ENCODE data around the gene EBPL. TPM values are rescaled to one million over a fixed set of nuclear protein-coding genes. Genes with fewer than 3 reads are reported as not detected.

EBPL gene
- total RNA-seq, 2 experiments from 2014 or later, result 27.5 to 28.1 TPM

DNA sequence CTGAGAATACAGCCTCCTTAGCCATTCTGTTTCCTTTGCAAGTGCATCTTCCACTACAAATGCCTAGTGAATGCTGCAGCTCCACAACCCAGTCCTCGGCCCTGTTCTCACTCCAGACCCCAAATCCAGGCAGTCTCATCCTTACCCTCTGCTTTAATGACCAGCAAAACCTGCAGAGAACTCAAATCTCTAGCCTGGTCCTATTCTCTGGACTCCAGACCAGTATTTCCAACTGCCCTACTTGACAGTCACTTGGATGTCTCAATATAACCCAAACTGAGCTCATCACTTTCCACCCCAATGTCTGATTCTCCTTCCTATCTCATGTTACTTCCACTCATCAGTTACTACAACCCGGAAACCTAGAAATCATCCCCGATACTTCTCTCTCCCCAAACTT is 2.6 kb upstream of the EBPL start:
- H3K4me1 Mint-ChIP-seq, result peaks cover 18% of the 10 kb centered on the region
- POLR2A ChIA-PET, result no interaction called here
- no peak overlapping the region for H3K4me3 Mint-ChIP-seq
- no peak overlapping the region for H3K27ac Mint-ChIP-seq
- no peaks in the 10 kb centered on the region for H3K9me3 Mint-ChIP-seq
- no peaks in the 10 kb centered on the region for H3K27me3 Mint-ChIP-seq
- CTCF ChIA-PET, result interaction anchor here (1.4 to 2.4 kb wide), 2 partner anchors 23 to 97 kb away, joined by 3 to 6 read pairs; no protein-coding TSS in a partner anchor
- DNase-seq, result no peak
- peaks cover 9% of the 10 kb centered on the region for H3K36me3 Mint-ChIP-seq (ENCODE audit: low read depth)

- Mint-ChIP-seq H3K4me3 (no peak overlapping the region), H3K27me3 (no peaks in the 10 kb centered on the region), H3K27ac (no peak overlapping the region), H3K4me1 (peaks cover 20% of the 10 kb centered on the region), H3K9me3 (no peaks in the 10 kb centered on the region), H3K36me3 (ENCODE audit: low read depth) (peaks cover 6% of the 10 kb centered on the region)
- POLR2A ChIA-PET, result no interaction called here
- CTCF ChIA-PET, result interaction anchor here (1.4 to 2.4 kb wide), 2 partner anchors 23 to 98 kb away, joined by 3 to 6 read pairs; no protein-coding TSS in a partner anchor
- no peak for DNase-seq
These were observed 2.0 kb upstream of the EBPL start for GRCh38 chr13:49693191-49693733.

DNA sequence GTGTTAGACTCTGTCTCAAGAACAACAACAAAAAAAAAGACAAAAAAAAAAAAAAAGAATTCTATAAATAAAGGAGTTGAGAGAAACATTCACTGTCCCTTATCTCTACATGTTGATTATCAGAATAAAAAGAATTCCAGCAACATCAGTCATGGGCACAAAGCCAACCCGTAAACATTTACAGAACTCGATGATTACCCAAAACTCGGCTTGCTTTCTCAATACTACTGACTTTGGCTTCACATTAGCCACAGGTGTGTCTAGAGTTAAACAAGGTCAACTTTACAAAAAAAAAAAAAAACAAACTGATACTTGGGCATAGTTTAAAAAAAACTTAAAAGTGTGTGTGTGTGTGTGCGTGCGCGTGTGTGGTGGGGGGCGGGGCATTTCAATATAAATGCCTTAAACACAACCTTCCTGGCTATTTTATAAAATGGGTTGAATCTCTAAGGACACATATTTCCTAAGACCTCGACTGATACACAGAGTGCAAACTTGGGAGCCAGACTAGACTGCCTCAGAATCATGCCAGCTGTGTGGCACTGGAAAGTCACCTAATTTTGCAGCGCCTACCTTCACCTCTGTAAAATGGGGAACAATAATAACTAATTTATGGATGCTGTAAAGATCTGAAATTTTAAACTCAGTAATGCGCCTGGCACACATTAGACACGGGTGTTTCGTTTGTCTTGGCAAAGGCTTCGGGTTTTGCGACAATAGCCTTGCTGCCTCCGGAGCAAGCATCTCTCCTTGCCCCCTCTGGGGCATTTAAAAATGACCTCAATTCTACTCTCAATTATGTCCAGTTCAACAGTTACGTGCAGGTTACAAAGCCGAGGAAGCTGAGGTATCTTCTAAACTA is 922 bp downstream of the EBPL start:
- DNase-seq, result no peak
- ChIA-PET POLR2A (interaction anchor here (0.8 to 2.0 kb wide), 8 partner anchors 8 to 442 kb away, joined by 3 to 27 read pairs (median 4); partner anchors contain the start of genes ARL11, CDADC1, KPNA3 and PHF11), CTCF (interaction anchor here (1.1 to 1.2 kb wide), 2 partner anchors 102 to 247 kb away, joined by 3 to 5 read pairs; partner anchors contain the start of genes CAB39L, KPNA3 and SETDB2)
- Mint-ChIP-seq H3K27ac (peak overlapping the region; percentile 64), H3K27me3 (no peaks in the 10 kb centered on the region), H3K4me1 (peaks cover 24% of the 10 kb centered on the region), H3K36me3 (ENCODE audit: low read depth) (peaks cover 19% of the 10 kb centered on the region), H3K4me3 (peak overlapping the region; percentile 85), H3K9me3 (no peaks in the 10 kb centered on the region)

GRCh38 chr13:49683489-49683888 is 7.8 kb downstream of the EBPL start:
- no peaks in the 10 kb centered on the region for H3K9me3 Mint-ChIP-seq
- ChIA-PET CTCF (interaction anchor here (1.2 kb wide), 1 partner anchor 109 kb away, joined by 4 read pairs; the partner anchor contains the start of gene KPNA3), POLR2A (no interaction called here)
- H3K36me3 Mint-ChIP-seq (ENCODE audit: low read depth), result peaks cover 25% of the 10 kb centered on the region
- H3K27ac Mint-ChIP-seq, result peak overlapping the region; percentile 16
- no peaks in the 10 kb centered on the region for H3K27me3 Mint-ChIP-seq
- peak overlapping the region; percentile 10 for H3K4me3 Mint-ChIP-seq
- peaks cover 22% of the 10 kb centered on the region for H3K4me1 Mint-ChIP-seq
- DNase-seq, result peak; percentile 27

DNA sequence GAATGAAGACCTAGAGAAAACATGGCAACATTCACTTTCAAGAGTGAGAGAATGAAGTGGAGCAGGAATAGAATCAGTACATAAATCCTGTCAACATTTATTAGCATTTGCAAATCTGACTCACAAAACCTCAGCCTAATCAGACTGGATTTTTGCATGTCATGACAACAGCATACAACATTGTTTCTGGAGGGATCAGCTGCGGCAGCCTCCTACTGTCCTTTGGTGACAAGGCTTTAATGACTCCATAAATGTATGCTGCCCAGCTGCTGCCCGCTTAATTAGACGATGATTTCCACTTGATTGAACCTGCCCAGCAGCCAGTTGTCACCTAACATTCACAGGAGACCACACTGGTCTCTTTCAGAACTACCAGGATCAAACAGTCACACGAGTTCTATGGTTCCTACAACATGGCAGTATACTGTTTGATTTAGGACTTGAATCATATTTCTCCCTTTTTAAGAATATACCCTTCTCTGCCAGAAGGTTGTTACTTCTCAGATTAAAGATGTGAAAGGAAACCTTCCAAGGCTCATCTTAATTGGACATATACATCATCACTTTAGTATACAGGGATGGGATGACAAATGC is 9.3 kb downstream of the EBPL start:
- H3K4me1 Mint-ChIP-seq, result peaks cover 18% of the 10 kb centered on the region
- DNase-seq, result no peak
- no peaks in the 10 kb centered on the region for H3K27me3 Mint-ChIP-seq
- H3K27ac Mint-ChIP-seq, result no peak overlapping the region
- peaks cover 27% of the 10 kb centered on the region for H3K36me3 Mint-ChIP-seq (ENCODE audit: low read depth)
- ChIA-PET POLR2A (interaction anchor here (1.4 kb wide), 1 partner anchor 9 kb away, joined by 5 read pairs; the partner anchor contains the start of gene EBPL), CTCF (interaction anchor here (0.6 to 1.2 kb wide), 2 partner anchors 111 to 397 kb away, joined by 3 to 4 read pairs; partner anchors contain the start of gene KPNA3)
- H3K9me3 Mint-ChIP-seq, result no peaks in the 10 kb centered on the region
- no peak overlapping the region for H3K4me3 Mint-ChIP-seq

- H3K9me3 Mint-ChIP-seq, result no peaks in the 10 kb centered on the region
- CTCF ChIA-PET, result no interaction called here
- peaks cover 18% of the 10 kb centered on the region for H3K36me3 Mint-ChIP-seq (ENCODE audit: low read depth)
- H3K27me3 Mint-ChIP-seq, result no peaks in the 10 kb centered on the region
- H3K27ac Mint-ChIP-seq, result no peak overlapping the region
- H3K4me1 Mint-ChIP-seq, result peaks cover 18% of the 10 kb centered on the region
- POLR2A ChIA-PET, result no interaction called here
- H3K4me3 Mint-ChIP-seq, result no peak overlapping the region
- no peak for DNase-seq
These were observed 12.0 kb downstream of the EBPL start for GRCh38 chr13:49679246-49679645.

GRCh38 chr13:49678191-49678914 is 12.9 kb downstream of the EBPL start:
- H3K4me1 Mint-ChIP-seq, result peaks cover 11% of the 10 kb centered on the region
- no peak overlapping the region for H3K4me3 Mint-ChIP-seq
- H3K27ac Mint-ChIP-seq, result no peak overlapping the region
- CTCF ChIA-PET, result no interaction called here
- POLR2A ChIA-PET, result no interaction called here
- no peaks in the 10 kb centered on the region for H3K9me3 Mint-ChIP-seq
- no peaks in the 10 kb centered on the region for H3K27me3 Mint-ChIP-seq
- no peak for DNase-seq
- H3K36me3 Mint-ChIP-seq (ENCODE audit: low read depth), result peaks cover 19% of the 10 kb centered on the region

GRCh38 chr13:49676581-49677298 is 14.5 kb downstream of the EBPL start:
- Mint-ChIP-seq H3K9me3 (no peaks in the 10 kb centered on the region), H3K27ac (no peak overlapping the region), H3K4me1 (peaks cover 1% of the 10 kb centered on the region), H3K27me3 (no peaks in the 10 kb centered on the region), H3K4me3 (no peak overlapping the region), H3K36me3 (ENCODE audit: low read depth) (peaks cover 19% of the 10 kb centered on the region)
- ChIA-PET CTCF (no interaction called here), POLR2A (no interaction called here)
- no peak for DNase-seq

GRCh38 chr13:49670828-49671227 is 20.5 kb downstream of the EBPL start:
- Mint-ChIP-seq H3K9me3 (no peaks in the 10 kb centered on the region), H3K27me3 (no peaks in the 10 kb centered on the region), H3K36me3 (ENCODE audit: low read depth) (peaks cover 15% of the 10 kb centered on the region), H3K4me3 (no peak overlapping the region), H3K27ac (no peak overlapping the region), H3K4me1 (peaks cover 1% of the 10 kb centered on the region)
- POLR2A ChIA-PET, result no interaction called here
- no peak for DNase-seq
- CTCF ChIA-PET, result interaction anchor here (0.6 to 1.6 kb wide), 2 partner anchors 23 to 267 kb away, joined by 3 read pairs; no protein-coding TSS in a partner anchor

DNA sequence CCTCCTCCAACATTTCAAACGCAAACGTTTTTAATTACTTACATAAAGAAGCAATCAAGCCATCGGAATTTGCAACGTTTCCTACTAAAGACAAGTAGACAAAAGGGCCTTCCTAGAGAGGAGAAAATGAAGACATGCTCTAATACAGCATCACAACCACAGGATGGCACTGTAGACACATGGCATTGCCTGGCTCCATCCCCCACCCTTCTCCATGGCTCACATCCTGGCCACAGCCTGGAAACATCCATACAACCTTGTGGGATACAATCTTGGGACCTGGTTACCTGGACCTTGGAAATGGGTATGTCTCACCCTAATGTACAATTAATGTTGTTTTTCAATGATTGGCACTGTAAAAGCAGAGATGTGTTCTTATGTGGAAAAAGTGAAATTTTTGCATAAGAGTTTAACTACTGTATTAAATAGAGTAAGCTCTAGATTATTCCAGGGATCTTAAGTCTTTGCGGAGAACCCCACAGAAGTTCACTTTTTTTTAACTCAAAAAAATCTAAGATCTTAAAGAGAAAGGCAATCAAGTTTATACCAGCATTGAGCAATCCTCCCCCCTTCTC is 21.5 kb downstream of the EBPL start:
- peak; percentile 44 for DNase-seq
- peaks cover 18% of the 10 kb centered on the region for H3K36me3 Mint-ChIP-seq (ENCODE audit: low read depth)
- no peaks in the 10 kb centered on the region for H3K27me3 Mint-ChIP-seq
- POLR2A ChIA-PET, result no interaction called here
- no peak overlapping the region for H3K4me3 Mint-ChIP-seq
- no peak overlapping the region for H3K27ac Mint-ChIP-seq
- peaks cover 1% of the 10 kb centered on the region for H3K4me1 Mint-ChIP-seq
- no peaks in the 10 kb centered on the region for H3K9me3 Mint-ChIP-seq
- CTCF ChIA-PET, result interaction anchor here (1.6 kb wide), 1 partner anchor 24 kb away, joined by 3 read pairs; no protein-coding TSS in a partner anchor

- H3K27ac Mint-ChIP-seq, result no peak overlapping the region
These were observed 23.5 kb downstream of the EBPL start for GRCh38 chr13:49667773-49668172.

GRCh38 chr13:49664606-49665005 is 26.7 kb downstream of the EBPL start:
- Mint-ChIP-seq H3K27ac (no peak overlapping the region), H3K4me3 (no peak overlapping the region), H3K4me1 (no peaks in the 10 kb centered on the region), H3K27me3 (no peaks in the 10 kb centered on the region), H3K9me3 (no peaks in the 10 kb centered on the region), H3K36me3 (ENCODE audit: low read depth) (peaks cover 20% of the 10 kb centered on the region)
- ChIA-PET POLR2A (no interaction called here), CTCF (interaction anchor here (0.7 kb wide), 1 partner anchor 294 kb away, joined by 3 read pairs; no protein-coding TSS in a partner anchor)
- DNase-seq, result no peak

More at GRCh38 chr13:49667773-49668172, 23.5 kb downstream of the EBPL start:
- Mint-ChIP-seq H3K27me3 (no peaks in the 10 kb centered on the region), H3K9me3 (no peaks in the 10 kb centered on the region), H3K36me3 (ENCODE audit: low read depth) (peaks cover 19% of the 10 kb centered on the region), H3K4me1 (peaks cover 1% of the 10 kb centered on the region), H3K4me3 (no peak overlapping the region)
- DNase-seq, result no peak
- ChIA-PET POLR2A (no interaction called here), CTCF (no interaction called here)

Data from activated CD4-positive, alpha-beta memory T cell treated with anti-CD3 and anti-CD28 coated beads, Interleukin-2, amount 10 ng/mL, durations not matched to agents 7 days and 5 days (primary cell).